T1000 (cell line): Measurements from ENCODE around the gene UBTD1.
"Not testable (repeated sequence)": the region's sequence is repeated elsewhere in the genome, so short reads cannot be mapped to it uniquely, and the experiment has no call there.

Experiments
- DNase-seq: peaks from one replicate; lab custom pipeline; 2025; ENCODE audit warnings: mixed read lengths; lab: John Stamatoyannopoulos, UW

Gene UBTD1

DNA sequence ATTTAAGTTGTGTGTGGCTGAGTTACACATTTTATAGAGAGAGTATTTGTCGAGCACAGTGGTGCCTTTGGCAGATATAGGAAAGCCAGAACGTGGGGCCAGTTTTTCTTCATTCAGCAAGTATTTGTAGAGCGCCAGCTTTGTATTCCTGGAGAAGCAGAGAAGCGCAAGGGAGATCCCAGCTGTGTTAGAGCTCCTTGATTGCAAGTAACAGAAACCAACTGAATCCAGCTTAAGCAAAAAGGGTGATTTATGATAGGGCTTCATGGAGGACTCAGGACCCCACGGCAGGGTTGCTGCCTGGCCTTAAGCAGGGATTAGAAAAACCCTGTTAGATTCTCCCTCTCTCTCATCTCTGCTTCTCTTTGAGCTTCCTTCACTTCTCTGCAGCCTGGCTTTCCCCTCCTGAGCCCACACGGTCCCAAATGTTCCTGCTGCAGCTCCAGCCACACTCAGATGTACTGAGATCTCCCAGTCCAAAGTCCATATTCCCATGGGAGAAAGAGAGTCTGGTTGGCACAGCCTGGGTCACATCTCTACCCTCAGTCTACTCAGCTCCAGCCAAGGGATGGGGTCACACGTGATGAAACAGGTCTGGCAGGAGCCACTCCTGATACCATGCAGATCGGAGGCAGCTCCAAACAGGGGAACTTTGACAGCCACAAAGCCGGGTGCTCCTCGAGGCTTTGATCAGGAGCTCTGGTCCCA lies 16.7 kb downstream of the UBTD1 start:
- DNase-seq, result no peak

DNA sequence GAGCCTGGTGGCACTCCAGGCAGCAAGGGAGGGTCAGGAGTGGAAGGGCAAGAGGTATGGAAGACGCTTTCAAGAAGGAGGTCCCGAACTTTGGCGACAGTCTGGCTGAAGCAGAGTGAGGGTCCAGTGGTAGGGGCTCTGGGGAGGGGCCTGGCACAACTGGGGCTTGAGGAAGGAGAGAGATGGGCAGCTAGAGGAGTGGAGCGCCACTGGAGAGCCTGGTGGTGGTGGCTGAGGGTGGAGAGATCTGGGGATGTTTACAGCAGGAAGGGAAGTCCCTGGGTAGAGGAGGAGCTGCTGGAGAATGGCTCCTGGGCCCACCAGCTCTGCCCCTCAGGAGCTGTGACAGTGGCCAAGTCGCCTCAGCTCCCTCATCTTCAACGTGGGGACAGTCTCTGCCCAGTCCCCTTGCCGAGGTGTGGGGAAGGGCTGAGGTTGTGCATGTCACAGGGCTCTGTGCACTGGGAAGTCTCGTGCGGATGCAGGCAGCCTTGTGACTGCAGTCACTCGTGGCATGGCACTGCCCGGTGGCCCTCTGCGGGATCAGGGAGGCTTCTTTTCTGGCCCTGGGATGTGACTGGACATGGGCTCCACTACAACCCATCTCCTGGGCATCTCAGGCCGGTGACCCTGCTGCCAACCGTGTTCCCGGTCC lies 18.5 kb downstream of the UBTD1 start:
- DNase-seq, result no peak

DNA sequence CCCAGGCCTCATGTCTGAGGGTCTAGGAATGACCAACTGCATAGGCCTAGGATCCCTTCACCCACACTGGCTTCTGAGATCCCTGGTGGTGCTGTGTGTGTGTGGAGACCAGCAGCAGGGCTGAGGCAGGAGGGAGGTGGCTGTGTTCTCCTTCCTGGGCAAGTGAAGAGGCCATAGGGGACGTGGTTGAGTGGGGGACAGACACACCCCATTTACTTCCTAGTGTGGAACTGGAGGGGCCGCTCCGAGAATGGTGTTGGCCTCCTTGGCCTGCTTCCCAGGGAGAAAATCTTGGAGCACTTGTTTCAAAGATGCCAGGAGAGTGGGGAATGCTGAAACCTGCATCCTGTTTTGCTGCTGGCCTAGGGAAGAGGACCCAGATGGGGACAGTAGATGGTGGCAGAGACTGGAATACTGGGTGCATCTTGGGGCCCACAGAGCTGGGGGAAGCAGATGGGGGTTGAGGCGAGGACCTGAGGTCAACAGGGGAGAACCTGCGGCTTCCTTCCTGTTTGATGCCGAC lies 19.1 kb downstream of the UBTD1 start:
- no peak for DNase-seq

DNA sequence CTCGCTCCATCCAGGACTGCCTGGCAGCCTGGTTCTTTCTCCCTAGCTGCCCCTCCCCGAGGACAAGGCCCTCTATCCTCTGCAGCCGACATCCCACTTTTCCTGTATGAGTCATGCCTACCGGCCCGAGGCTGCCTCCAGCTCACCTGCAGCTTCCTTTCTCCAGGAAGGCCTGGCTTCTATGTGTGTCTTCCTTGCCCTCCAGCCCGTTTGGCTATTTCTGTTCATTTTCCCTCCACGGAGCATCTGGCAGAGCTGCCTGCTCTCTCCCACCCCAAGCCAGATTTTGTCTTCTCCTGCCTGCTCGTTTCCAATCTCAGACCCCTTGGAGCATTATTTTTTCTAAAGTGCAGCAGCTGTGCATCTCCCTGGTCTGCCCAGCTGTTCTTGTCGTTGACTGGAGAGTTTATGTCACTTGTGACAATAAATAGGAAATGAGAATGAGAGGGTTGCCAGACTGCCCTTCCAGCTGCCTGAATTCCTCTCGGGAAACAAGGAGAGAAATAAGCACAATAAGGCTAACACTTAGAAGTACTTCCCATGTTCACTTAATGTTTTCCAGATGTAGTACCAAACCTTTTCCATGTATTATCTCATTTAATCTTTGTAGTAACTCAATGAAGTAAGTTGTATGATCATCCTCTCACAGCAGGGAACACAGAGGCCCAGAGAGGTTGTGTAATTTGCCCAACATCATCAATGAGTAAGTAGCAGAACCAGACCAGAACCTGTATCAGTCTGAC lies 19.7 kb downstream of the UBTD1 start:
- DNase-seq, result no peak

DNA sequence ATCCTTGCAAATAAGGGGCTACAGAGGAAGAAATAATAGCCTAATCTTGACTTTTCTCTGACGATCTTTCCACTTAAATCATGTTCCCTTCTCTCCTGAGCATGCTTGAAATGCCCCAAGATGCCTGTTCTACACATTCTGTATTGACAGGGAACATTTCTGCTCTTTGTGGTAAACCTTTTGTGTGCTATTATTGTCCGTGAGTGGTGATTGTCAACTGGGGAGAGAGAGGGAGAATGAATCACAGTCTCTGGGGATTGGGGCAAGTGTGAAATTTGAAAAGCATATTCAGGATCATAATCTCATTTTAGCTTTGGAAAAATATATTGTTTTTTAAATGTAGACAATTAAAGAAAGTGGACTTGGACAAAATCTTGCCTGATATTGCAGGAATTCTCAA lies 20.6 kb downstream of the UBTD1 start:
- no peak for DNase-seq

DNA sequence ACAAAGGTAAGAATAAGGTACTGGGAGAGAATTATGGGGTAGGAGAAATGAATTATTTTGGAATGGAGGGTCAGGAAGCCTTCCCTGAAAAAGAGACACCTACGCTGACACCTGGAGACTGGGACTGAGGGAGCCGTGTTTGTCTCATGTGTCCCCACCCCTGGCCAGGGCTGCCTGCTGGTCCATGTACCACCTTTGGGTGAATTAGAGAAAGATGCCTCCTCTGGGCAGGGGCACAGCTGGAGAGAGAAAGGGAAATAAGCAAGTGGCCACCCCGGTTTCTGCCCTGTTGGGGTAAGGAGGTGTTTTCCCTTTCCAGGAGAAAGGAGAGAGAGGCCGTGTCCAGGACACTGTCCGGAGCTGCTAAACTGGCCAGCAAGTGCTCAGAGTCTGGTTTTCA lies 21.8 kb downstream of the UBTD1 start:
- no peak for DNase-seq

DNA sequence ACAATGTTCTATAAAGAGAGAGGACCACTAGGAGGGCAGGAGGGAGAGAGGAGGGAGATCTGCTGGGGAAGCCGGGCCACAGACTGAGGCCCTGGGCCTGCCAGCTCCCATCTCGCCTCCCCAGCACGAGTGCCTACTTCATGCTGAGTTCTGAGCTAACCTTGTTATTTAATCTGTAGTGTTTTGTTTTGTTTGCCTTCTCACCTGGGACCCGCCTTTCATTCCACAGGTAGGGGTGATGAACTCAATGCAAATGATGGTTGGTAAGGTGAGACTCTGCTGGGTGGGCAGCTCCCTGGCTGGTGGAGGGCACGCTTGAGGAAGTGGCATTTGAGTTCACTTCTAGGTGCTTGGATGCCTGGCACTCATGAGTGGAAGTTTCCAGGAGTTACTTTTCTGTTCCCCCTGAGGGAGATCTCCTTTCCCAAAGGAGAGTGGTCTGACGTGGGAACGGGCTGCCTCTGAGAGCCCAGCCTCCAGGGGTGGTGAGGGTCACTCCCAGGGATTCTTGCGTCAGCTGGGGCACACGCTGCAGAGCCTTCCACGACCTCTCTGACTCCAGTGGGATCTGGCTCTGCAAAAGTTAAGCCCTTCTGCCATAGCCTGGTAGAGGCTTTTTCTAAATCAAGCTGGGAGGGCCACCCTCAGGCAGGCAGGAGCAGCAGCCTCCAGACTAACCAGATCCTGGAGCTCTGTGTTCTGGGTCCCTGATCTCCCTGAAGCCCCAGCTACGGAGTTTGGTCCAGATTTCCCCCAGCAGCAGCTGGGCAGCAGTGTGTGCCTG lies 22.4 kb downstream of the UBTD1 start:
- no peak for DNase-seq

DNA sequence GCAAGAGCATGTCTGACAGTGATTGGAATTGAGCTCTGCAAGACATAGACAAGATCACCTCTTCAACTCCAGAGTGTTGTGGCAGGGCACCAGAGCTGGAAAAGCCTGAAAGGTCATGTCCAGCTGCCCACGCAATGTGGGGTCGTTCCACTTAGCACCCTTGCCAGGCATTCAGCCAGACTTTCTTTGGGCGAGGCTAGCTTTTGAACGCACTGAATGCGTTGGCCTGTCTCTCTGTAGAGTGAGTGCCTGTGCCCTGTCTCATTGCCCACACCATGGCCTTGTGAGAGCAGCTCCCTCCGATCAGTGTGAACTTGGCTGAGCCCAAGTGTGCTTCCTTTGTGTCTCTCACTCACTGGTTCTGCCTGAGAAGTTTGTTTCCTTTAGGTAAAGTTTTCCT lies 23.3 kb downstream of the UBTD1 start:
- no peak for DNase-seq

DNA sequence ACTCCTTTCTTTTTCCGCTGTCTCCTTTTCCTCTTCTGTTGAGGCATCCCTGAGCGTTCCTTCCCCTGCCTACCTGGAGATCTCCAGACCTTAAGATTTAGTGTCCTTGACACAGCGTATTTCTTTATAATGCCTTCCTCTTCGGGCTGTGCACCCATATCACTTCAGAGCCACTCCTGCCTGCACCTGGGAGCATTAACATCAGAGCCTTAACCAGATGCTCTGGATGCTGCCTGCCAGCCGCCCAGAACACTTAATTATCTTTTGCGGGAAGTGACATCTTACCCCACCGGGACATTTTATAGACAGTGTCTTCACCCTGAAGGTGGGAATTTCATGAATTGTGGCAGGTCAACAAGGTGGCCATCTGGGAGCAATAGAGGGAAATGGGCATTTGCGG lies 24.2 kb downstream of the UBTD1 start:
- DNase-seq, result no peak

DNA sequence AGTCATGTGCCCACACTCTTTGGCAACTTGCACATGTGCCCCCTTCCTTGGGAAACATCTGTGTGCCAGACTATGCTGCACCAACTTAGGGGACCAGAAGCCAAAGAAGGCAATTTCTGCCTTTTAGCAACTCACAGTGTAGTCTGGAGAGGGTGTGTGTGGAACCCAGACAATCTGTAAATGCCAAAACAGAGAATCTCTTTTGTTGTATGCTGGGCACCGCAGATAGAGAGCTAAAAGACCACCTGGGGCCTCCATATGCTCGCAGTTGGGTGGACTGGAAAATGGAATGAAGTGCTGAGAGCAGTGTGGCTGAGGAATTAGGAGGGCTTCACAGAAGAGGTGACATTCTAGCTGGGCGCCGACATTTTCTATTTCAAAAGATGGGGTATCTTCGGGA lies 26.4 kb downstream of the UBTD1 start:
- DNase-seq, result no peak

DNA sequence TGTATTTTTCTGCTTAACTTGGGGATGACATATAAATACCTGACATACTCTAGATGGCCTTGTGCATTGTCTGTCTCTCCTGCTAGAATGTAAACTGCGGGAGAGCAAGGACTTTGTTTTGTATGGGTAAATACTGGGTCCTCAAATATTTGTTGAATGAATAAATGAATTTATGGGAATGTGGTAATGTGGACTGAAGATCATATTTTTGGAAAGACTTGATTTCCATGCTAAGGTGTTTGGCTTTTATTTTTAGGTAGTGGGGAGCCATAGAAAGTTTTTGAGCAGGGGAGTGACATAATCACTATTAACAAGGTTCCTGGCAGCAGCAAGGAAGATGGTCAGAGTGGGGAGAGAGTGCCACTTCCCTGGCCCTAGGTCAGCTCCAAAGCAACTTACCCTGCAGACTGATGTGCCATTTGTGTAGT lies 27.0 kb downstream of the UBTD1 start:
- DNase-seq, result no peak

DNA sequence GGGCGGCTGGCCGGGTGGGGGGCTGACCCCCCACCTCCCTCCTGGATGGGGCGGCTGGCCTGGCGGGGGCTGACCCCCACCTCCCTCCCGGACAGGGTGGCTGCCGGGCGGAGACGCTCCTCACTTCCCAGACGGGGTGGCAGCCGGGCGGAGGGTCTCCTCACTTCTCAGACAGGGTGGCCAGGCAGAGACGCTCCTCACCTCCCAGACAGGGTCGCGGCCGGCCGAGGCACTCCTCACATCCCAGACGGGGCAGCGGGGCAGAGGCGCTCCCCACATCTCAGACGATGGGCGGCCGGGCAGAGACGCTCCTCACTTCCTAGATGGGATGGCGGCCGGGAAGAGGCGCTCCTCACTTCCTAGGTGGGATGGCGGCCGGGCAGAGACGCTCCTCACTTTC lies 30.2 kb downstream of the UBTD1 start:
- not testable (repeated sequence) for DNase-seq

DNA sequence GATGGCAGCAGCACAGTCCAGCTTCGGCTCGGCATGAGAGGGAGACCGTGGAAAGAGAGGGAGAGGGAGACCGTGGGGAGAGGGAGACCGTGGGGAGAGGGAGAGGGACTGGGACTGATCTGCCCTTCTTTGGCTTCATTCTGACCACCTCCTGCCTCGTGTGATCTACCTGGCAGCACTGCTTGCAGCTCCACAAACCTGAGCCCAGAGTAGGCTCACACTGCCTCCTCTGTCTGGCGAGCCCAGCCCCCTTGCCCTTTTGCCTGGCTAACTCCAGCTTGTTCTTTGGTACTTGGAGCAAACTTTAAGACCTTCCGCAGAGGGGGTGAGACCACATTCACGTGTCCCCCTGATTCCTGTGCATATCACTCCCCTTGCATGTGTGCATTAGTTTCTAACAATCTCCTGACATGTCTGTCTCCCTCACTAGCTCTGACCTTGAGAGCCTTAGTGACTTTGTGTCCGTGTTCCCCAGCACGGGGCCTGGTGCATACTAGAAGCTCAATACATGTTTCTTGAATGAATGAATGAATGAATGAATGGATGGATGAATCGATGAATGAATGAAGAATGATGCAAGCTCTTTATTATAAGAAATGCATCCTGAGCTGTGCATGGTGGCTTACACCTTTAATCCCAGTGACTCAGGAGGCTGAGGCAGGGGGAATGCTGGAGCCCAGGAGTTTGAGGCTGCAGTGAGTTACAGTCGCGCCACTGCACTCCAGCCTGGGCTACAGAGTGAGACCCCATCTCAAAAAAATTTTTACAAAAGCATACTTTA lies 31.2 kb downstream of the UBTD1 start:
- no peak for DNase-seq

DNA sequence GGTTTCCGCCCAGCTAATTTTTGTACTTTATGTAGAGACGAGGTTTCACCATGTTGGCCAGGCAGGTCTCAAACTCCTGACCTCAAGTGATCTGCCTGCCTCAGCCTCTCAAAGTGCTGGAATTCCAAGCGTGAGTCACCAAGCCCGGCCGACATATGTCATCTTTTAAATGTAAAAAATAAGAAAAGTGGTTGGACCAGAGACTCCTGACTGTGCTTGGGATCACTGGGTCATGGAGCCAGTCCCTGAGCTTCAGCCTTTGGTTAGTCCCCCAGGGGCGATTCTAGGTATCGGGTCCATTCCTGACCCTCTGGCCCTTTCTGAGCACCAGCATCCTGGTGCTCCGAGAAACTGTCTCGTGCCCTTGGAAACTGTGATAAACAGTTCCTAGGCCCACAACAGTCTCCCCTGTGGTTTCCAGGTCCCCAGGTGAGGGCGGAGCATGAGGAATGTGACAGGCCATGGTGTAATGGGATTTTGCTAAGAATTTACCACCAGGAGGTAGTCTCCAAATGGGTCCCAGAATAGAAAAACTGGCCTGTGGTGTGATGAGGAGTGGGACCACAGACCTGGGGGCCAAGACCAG lies 32.8 kb downstream of the UBTD1 start:
- no peak for DNase-seq

DNA sequence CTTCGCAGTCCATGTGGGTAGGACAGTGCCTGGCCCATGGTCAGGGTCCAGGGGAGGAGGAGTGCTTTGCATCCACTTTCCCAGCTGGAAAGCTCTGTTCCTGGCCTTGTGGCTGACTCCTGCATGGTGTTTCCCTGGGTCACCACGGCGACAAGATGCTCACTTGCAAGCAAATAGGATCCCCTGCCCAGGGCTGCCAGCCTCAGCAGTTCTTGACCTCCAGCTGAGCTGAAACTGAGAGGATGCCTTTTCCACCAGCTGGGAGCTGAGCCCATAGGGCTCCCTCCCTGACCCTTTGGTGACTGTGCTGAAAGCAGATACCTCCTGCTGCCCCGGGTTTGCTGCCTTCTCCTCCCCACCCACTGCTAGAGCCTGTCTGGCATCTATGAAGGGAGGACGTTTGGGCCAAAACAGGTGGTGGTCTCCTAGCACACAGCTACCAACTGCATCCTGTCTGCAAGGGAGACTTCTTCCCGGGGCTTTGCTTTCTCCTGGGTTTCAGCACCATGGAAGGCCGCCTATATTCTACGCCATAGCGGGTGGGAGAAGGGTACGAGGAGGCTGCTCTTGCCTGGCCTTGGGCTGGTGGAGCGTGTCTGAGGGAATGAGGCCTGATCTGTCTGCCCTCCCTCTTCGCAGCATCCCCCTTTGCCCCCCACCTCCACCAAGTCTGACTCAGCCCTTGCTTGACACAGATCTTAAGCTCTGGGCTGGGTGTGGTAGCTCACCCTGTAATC lies 34.4 kb downstream of the UBTD1 start:
- DNase-seq, result peak; percentile 76

DNA sequence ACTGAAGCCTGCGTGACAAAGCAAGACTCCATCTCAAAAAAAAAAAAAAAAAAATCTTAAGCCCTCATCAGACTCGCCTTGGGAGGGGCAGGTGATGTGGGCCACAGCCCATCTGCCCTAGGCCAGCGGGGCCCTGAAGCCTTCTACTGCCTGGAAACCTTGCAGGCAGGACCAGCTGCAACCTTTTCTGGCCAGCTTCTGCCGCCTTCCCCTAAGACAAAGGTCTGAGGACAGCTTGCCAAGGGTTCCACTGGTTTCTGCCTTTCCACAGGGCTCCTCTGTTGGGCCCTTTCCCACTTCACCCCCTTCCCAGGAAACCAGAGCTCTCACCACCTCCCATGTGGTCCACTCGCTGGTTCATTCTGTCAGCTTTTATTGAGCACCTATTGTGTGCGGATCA lies 35.2 kb downstream of the UBTD1 start:
- no peak for DNase-seq

DNA sequence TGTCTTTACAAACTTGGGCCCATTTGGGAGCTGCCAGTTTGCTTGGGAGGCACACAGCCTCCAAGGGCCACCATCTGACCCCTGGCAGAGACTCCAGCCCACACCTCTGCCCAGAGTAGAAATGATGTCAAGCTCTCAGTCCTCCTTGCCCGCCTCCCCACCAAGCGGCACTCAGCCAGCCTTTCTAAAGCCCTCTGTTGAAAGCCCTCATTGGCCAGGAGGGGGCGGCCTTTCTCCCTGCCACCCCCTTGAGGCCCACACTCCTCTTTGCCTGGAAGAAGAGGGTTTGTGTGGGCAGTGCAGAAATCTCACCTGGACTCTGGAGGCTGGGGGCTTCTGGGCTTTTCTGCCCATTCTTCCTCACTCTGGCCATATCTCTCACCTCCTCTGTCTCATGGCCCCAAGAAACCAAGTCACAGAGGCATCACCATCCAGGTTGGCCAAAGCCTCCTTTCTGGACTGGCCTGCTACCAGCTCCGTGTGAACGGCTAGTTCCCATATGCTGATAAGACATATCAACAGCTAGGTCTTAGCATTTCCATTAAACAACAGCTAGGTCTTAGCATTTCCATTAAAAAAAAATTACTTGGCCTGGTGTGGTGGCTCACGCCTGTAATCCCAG lies 36.1 kb downstream of the UBTD1 start:
- no peak for DNase-seq

DNA sequence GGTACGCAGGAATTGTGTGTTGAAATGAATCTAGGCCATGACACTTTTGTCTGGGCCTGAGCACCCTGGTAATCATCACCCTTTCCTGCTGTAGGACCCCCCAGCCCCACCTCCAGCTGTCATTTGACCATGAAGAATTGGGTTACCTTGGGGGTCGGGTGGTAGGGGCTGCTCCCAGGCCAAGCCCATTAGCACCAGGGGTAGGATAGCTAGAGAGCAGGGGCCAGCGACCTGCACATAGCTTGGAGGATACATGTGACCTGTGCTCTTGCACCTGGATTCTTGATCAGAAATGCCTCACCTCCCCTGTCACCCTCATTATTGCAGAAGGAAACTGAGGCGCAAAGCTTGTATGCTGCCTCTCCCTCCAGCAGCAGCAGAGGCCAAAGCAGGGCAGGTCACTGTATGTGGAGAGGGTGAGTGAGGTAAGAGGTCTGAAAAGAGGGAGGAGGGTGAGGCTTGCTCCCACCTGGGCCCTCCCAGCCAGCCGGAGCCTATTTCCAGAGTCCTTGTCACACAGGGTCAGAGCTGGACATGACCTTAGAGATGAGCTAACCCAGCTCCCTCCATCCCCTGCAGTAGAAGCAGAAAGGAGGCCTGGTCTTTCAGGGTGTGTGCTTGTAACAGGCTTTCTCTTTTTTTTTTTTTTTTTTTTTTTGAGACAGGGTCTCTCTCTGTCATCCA lies 38.6 kb downstream of the UBTD1 start:
- no peak for DNase-seq

DNA sequence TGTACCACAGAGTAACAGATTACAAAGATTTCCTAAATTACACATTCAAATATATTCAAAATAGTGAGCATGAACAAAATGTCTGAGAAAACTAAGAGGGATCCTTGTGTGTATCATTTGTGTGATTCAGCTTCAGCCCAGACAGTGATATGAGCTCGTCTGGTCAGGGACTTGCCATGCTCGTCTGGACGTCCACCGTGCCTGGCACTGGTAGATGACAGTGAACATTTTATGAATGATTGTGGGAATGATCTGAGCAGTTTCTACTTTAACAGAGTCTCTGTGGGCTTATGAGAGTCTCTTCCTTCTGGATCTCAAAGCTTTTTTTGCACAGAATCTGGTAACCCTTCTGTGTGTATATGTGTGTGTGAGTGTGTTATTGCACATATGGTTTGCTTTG lies 39.7 kb downstream of the UBTD1 start:
- no peak for DNase-seq
